Right lobe of liver (tissue), 4 donors: ENCODE data around the gene SLC10A1.

Source experiments
- POLR2A ChIP-seq: fragments of 450-650 bp; IDR thresholded peaks from one replicate; pipeline ENCODE4 v1.6.1; 2017; ENCODE audit warnings: antibody characterized with exemption, mild to moderate bottlenecking
- TF ChIP-seq, protein P1 (sequence below), 4 donors: fragments of 200-600 bp in 3 of 4; fragments of 450-650 bp in 1 of 4; IDR thresholded peaks; one replicate each; pipeline versions ENCODE4 v1.5.1 to v1.8.0; 2016 to 2022; ENCODE audit warnings: antibody characterized with exemption in 4 of 4, mild to moderate bottlenecking in 2 of 4
- donor health status: DM: no; HTN: no; CAD: no.
- donor health status: DM: no; HTN: no; CAD: no.
- donor health status: DM: no; HTN: yes; CAD: no.

- TF ChIP-seq, protein P1, sequence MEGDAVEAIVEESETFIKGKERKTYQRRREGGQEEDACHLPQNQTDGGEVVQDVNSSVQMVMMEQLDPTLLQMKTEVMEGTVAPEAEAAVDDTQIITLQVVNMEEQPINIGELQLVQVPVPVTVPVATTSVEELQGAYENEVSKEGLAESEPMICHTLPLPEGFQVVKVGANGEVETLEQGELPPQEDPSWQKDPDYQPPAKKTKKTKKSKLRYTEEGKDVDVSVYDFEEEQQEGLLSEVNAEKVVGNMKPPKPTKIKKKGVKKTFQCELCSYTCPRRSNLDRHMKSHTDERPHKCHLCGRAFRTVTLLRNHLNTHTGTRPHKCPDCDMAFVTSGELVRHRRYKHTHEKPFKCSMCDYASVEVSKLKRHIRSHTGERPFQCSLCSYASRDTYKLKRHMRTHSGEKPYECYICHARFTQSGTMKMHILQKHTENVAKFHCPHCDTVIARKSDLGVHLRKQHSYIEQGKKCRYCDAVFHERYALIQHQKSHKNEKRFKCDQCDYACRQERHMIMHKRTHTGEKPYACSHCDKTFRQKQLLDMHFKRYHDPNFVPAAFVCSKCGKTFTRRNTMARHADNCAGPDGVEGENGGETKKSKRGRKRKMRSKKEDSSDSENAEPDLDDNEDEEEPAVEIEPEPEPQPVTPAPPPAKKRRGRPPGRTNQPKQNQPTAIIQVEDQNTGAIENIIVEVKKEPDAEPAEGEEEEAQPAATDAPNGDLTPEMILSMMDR (IDR thresholded peaks at IDR 0.05) = no peak
- no peak for TF ChIP-seq POLR2A
These were observed 16.1 kb downstream of the SLC10A1 start for GRCh38 chr14:69780952-69781351.
